Prostate gland (tissue), 2 donors: ENCODE data around the gene PFDN1.

Experiments used
- CTCF ChIP-seq, 4 experiments: fragments of 200-600 bp in 2 of 4; fragments of 450-650 bp in 2 of 4; sonication (generic) in 2 of 4; IDR thresholded peaks; 1 replicate in 3 of 4; 2 replicates in 1 of 4; pipeline ENCODE4 v1.5.1; 2016 to 2019; ENCODE audit warnings: antibody characterized with exemption in 4 of 4, mild to moderate bottlenecking in 2 of 4, moderate library complexity in 2 of 4
- POLR2AphosphoS5 ChIP-seq: sonication (generic); formaldehyde crosslinking; IDR thresholded peaks from one replicate; pipeline ENCODE4 v1.6.1; 2017; ENCODE audit warnings: antibody characterized with exemption

DNA sequence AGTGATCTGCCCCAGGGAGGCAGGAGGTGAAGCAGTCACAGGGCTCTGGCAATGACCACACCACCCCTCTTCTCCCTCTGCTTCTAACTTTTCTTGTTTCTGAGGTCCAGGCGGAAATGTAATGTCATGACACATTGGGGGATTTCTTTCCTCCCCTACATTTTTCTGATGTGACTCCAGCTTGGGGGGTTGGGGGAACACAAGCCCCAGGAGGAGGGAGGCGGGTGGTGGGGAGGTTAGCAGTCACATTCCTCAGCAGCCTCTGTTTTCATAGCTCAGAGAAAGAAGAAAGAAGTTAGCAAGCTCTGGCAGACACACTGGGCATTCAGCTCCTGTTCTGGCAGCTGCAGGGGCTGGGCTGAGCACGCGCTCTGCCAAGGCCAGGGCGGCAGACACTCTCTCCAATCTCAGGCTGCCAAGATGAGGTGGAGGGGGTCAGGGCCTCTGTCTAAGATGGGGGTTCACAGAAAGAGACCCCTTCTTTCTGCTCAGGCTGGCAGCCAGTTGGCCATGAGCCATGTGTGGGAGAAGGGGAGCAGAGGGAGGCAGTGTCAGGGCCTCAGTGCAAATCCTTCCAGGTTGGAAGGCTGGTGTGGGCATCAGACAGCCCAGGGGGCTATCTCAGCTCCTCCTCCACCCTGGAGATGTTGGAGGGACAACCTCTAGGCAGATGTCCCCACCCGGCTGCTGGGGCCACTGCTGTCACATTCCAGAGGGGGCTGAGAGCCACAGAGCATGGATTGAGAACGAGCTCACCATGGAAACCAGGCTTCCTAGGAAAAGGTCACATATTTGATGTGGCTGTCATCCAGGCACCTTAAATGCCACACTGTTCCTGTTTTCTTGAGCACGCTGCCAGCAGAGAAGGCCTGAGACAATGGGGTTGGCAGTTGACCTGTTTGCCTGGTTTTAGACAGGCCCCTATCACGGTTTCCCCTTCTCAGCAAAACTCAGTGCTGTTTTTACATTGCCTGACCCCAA, 20.1 kb upstream of the PFDN1 start:
- TF ChIP-seq CTCF (IDR thresholded peaks at IDR 0.05) (no peak), POLR2AphosphoS5 (peak; percentile 70)
